Thyroid gland (tissue), 4 donors: ENCODE data around the gene PLA2G12A.

Source experiments
- POLR2A ChIP-seq, 2 donors: fragments of 450-650 bp; IDR thresholded peaks; one replicate each; pipeline ENCODE4 v1.6.1; 2017; ENCODE audit warnings: antibody characterized with exemption in 2 of 2, mild to moderate bottlenecking in 2 of 2, moderate library complexity in 1 of 2
- TF ChIP-seq, protein P1 (sequence below), 6 experiments: fragments of 200-600 bp in 3 of 6; fragments of 450-650 bp in 3 of 6; sonication (generic) in 3 of 6; IDR thresholded peaks; one replicate each; pipeline ENCODE4 v1.5.1; 2016 to 2019; ENCODE audit warnings: antibody characterized with exemption in 6 of 6, mild to moderate bottlenecking in 2 of 6, inconsistent platforms in 1 of 6, moderate library complexity in 1 of 6

DNA sequence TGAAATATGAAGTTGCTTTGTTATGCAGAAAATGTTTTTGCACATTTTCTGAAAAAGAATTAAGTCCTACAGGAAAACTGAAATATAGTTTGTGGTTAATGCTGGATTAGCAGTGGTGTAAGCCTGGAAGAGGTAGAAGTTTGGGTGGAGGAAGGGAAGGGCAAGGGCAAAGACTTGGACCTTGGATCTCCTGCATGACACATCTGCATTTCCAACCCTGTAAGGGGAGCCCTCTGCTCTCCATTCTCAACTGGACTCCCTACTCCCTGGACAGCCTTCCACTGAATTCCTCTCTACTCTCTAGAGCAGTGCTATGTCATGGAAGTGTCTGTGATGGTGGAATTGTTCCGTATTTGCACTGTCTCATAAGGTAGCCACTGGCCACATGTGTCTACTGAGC, 31.2 kb downstream of the PLA2G12A start:
- TF ChIP-seq POLR2A (IDR thresholded peaks at IDR 0.05): no peak
- TF ChIP-seq, protein P1, sequence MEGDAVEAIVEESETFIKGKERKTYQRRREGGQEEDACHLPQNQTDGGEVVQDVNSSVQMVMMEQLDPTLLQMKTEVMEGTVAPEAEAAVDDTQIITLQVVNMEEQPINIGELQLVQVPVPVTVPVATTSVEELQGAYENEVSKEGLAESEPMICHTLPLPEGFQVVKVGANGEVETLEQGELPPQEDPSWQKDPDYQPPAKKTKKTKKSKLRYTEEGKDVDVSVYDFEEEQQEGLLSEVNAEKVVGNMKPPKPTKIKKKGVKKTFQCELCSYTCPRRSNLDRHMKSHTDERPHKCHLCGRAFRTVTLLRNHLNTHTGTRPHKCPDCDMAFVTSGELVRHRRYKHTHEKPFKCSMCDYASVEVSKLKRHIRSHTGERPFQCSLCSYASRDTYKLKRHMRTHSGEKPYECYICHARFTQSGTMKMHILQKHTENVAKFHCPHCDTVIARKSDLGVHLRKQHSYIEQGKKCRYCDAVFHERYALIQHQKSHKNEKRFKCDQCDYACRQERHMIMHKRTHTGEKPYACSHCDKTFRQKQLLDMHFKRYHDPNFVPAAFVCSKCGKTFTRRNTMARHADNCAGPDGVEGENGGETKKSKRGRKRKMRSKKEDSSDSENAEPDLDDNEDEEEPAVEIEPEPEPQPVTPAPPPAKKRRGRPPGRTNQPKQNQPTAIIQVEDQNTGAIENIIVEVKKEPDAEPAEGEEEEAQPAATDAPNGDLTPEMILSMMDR (IDR thresholded peaks at IDR 0.05): no peak
